HEK293 (cell line): ENCODE measurements around the gene COQ8B.
A peak's percentile ranks its signal among the peaks of the same experiment; 100 is the strongest.

Experiments
- IKZF3 ChIP-seq: fragments of 450-650 bp; IDR thresholded peaks from 2 replicates; pipeline ENCODE4 v1.5.0; 2018; ENCODE audit warnings: missing biosample characterization, mild to moderate bottlenecking, missing genetic modification characterization, moderate library complexity
- RBAK ChIP-seq: fragments of 450-650 bp; formaldehyde crosslinking; IDR thresholded peaks from 2 replicates; pipeline ENCODE4 v1.5.1; 2016; ENCODE audit warnings: missing biosample characterization, missing genetic modification characterization
- YY2 ChIP-seq: fragments of 450-650 bp; formaldehyde crosslinking; IDR thresholded peaks from 2 replicates; pipeline ENCODE4 v1.5.1; 2016; ENCODE audit warnings: missing biosample characterization, missing genetic modification characterization
- ZBTB21 ChIP-seq: fragments of 450-650 bp; formaldehyde crosslinking; IDR thresholded peaks from 2 replicates; pipeline ENCODE4 v1.5.1; 2017; ENCODE audit warnings: missing biosample characterization, missing genetic modification characterization
- ZFP3 ChIP-seq: fragments of 450-650 bp; formaldehyde crosslinking; IDR thresholded peaks from 2 replicates; pipeline ENCODE4 v1.5.1; 2016; ENCODE audit warnings: low read depth, missing biosample characterization, missing genetic modification characterization
- ZNF112 ChIP-seq: fragments of 450-650 bp; formaldehyde crosslinking; IDR thresholded peaks from 2 replicates; pipeline ENCODE4 v1.5.0; 2017; ENCODE audit warnings: missing biosample characterization, missing genetic modification characterization
- ZNF114 ChIP-seq: fragments of 450-650 bp; formaldehyde crosslinking; IDR thresholded peaks from 2 replicates; pipeline ENCODE4 v1.5.0; 2017; ENCODE audit warnings: missing biosample characterization, missing genetic modification characterization
- ZNF211 ChIP-seq: fragments of 450-650 bp; formaldehyde crosslinking; IDR thresholded peaks from 2 replicates; pipeline ENCODE4 v1.5.1; 2016; ENCODE audit warnings: low read depth, missing biosample characterization, missing genetic modification characterization
- ZNF335 ChIP-seq: fragments of 450-650 bp; formaldehyde crosslinking; conservative IDR thresholded peaks from 2 replicates; pipeline ENCODE4 v1.5.1; 2016; ENCODE audit warnings: missing biosample characterization, missing genetic modification characterization
- ZNF394 ChIP-seq: fragments of 450-650 bp; formaldehyde crosslinking; IDR thresholded peaks from 2 replicates; pipeline ENCODE4 v1.5.1; 2016; ENCODE audit warnings: missing biosample characterization, missing genetic modification characterization, mild to moderate bottlenecking, moderate library complexity, borderline replicate concordance
- ZNF433 ChIP-seq: fragments of 450-650 bp; formaldehyde crosslinking; IDR thresholded peaks from 2 replicates; pipeline ENCODE4 v1.5.1; 2016; ENCODE audit warnings: missing biosample characterization, missing genetic modification characterization, low read depth
- ZNF501 ChIP-seq: fragments of 450-650 bp; formaldehyde crosslinking; IDR thresholded peaks from 2 replicates; pipeline ENCODE4 v1.5.1; 2016; ENCODE audit warnings: missing biosample characterization, missing genetic modification characterization
- ZNF544 ChIP-seq: fragments of 450-650 bp; formaldehyde crosslinking; IDR thresholded peaks from 2 replicates; pipeline ENCODE4 v1.5.0; 2017; ENCODE audit warnings: missing biosample characterization, missing genetic modification characterization
- ZNF621 ChIP-seq: fragments of 450-650 bp; formaldehyde crosslinking; IDR thresholded peaks from 2 replicates; pipeline ENCODE4 v1.5.1; 2017; ENCODE audit warnings: missing biosample characterization, missing genetic modification characterization
- ZNF623 ChIP-seq: fragments of 450-650 bp; formaldehyde crosslinking; IDR thresholded peaks from 2 replicates; pipeline ENCODE4 v1.5.1; 2016; ENCODE audit warnings: missing biosample characterization, missing genetic modification characterization
- ZNF629 ChIP-seq: fragments of 450-650 bp; formaldehyde crosslinking; IDR thresholded peaks from 2 replicates; pipeline ENCODE4 v1.5.1; 2017; ENCODE audit warnings: missing biosample characterization, missing genetic modification characterization
- ZNF830 ChIP-seq: fragments of 450-650 bp; IDR thresholded peaks from 2 replicates; pipeline ENCODE4 v1.5.0; 2018; ENCODE audit warnings: missing biosample characterization, missing genetic modification characterization, low read depth, mild to moderate bottlenecking, moderate library complexity
- ZSCAN16 ChIP-seq: fragments of 450-650 bp; formaldehyde crosslinking; IDR thresholded peaks from 2 replicates; pipeline ENCODE4 v1.5.1; 2016; ENCODE audit warnings: missing biosample characterization, missing genetic modification characterization
- TF ChIP-seq, protein P1 (sequence below): fragments of 450-650 bp; formaldehyde crosslinking; IDR thresholded peaks from 2 replicates; pipeline ENCODE4 v1.5.1; 2016; ENCODE audit warnings: missing biosample characterization, missing genetic modification characterization
- TF ChIP-seq, protein P2 (sequence below): fragments of 450-650 bp; formaldehyde crosslinking; IDR thresholded peaks from 2 replicates; pipeline ENCODE4 v1.5.1; 2016; ENCODE audit warnings: missing biosample characterization, missing genetic modification characterization
- TF ChIP-seq, protein P3 (sequence below): fragments of 450-650 bp; formaldehyde crosslinking; IDR thresholded peaks from 2 replicates; pipeline ENCODE4 v1.5.1; 2017; ENCODE audit warnings: missing biosample characterization, missing genetic modification characterization
- TF ChIP-seq, protein P4 (sequence below): fragments of 450-650 bp; formaldehyde crosslinking; IDR thresholded peaks from 2 replicates; pipeline ENCODE4 v1.5.1; 2016; ENCODE audit warnings: missing biosample characterization, missing genetic modification characterization
- TF ChIP-seq, protein P5 (sequence below): fragments of 450-650 bp; formaldehyde crosslinking; IDR thresholded peaks from 2 replicates; pipeline ENCODE4 v1.5.0; 2017; ENCODE audit warnings: missing biosample characterization, missing genetic modification characterization, borderline replicate concordance
- TF ChIP-seq, protein P6 (sequence below): fragments of 450-650 bp; formaldehyde crosslinking; conservative IDR thresholded peaks from 2 replicates; pipeline ENCODE4 v1.5.1; 2016; ENCODE audit warnings: low read depth, missing biosample characterization, missing genetic modification characterization

COQ8B gene

DNA sequence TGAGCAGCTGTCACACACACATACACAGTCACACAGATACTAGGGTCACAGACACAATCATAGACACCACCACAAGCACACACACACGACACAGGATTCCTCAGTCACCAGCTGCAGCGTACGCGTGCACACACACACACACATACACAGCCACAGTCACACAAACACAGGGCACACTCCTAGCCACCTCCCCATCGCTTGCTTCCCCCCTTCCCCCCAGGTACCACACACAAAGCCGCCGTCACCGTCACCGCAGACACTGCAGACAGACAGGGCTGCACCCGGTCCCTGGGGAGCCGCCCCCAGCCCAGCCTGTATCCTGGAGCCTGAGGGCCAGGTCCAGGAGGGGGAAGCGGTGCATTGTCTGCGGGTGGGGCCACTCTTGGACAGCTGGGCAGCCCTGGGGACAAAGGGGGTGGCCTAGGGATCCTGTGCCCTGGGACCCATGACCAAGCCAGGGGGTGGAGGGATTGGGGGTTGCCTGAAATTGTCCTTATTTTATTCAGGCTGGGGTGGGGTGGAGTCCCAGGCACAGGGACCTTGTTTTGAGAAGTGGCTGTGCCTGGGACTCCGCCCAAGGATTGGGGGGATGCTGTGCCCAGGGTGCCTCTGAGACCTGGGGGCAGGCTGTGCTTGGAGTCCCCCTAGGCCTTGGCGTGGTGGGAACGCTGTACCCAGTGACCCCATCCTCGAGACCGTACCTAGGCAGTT lies 27.2 kb downstream of the COQ8B start (continued):
- TF ChIP-seq ZNF433, result no peak
- no peak for TF ChIP-seq RBAK (tag by site-specific recombination)
- no peak for TF ChIP-seq ZNF629 (tag by site-specific recombination)
- TF ChIP-seq, protein P1, sequence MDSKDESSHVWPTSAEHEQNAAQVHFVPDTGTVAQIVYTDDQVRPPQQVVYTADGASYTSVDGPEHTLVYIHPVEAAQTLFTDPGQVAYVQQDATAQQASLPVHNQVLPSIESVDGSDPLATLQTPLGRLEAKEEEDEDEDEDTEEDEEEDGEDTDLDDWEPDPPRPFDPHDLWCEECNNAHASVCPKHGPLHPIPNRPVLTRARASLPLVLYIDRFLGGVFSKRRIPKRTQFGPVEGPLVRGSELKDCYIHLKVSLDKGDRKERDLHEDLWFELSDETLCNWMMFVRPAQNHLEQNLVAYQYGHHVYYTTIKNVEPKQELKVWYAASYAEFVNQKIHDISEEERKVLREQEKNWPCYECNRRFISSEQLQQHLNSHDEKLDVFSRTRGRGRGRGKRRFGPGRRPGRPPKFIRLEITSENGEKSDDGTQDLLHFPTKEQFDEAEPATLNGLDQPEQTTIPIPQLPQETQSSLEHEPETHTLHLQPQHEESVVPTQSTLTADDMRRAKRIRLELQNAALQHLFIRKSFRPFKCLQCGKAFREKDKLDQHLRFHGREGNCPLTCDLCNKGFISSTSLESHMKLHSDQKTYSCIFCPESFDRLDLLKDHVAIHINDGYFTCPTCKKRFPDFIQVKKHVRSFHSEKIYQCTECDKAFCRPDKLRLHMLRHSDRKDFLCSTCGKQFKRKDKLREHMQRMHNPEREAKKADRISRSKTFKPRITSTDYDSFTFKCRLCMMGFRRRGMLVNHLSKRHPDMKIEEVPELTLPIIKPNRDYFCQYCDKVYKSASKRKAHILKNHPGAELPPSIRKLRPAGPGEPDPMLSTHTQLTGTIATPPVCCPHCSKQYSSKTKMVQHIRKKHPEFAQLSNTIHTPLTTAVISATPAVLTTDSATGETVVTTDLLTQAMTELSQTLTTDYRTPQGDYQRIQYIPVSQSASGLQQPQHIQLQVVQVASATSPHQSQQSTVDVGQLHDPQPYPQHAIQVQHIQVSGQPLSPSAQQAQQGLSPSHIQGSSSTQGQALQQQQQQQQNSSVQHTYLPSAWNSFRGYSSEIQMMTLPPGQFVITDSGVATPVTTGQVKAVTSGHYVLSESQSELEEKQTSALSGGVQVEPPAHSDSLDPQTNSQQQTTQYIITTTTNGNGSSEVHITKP (tag by site-specific recombination), result no peak
- TF ChIP-seq, protein P2, sequence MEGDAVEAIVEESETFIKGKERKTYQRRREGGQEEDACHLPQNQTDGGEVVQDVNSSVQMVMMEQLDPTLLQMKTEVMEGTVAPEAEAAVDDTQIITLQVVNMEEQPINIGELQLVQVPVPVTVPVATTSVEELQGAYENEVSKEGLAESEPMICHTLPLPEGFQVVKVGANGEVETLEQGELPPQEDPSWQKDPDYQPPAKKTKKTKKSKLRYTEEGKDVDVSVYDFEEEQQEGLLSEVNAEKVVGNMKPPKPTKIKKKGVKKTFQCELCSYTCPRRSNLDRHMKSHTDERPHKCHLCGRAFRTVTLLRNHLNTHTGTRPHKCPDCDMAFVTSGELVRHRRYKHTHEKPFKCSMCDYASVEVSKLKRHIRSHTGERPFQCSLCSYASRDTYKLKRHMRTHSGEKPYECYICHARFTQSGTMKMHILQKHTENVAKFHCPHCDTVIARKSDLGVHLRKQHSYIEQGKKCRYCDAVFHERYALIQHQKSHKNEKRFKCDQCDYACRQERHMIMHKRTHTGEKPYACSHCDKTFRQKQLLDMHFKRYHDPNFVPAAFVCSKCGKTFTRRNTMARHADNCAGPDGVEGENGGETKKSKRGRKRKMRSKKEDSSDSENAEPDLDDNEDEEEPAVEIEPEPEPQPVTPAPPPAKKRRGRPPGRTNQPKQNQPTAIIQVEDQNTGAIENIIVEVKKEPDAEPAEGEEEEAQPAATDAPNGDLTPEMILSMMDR (tag by site-specific recombination), result 0 out of 2 replicates have a peak, but pooled peaks have one; percentile 7
- TF ChIP-seq ZSCAN16, result no peak
- TF ChIP-seq, protein P3, sequence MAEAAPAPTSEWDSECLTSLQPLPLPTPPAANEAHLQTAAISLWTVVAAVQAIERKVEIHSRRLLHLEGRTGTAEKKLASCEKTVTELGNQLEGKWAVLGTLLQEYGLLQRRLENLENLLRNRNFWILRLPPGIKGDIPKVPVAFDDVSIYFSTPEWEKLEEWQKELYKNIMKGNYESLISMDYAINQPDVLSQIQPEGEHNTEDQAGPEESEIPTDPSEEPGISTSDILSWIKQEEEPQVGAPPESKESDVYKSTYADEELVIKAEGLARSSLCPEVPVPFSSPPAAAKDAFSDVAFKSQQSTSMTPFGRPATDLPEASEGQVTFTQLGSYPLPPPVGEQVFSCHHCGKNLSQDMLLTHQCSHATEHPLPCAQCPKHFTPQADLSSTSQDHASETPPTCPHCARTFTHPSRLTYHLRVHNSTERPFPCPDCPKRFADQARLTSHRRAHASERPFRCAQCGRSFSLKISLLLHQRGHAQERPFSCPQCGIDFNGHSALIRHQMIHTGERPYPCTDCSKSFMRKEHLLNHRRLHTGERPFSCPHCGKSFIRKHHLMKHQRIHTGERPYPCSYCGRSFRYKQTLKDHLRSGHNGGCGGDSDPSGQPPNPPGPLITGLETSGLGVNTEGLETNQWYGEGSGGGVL (tag by site-specific recombination), result peak; percentile 68
- TF ChIP-seq, protein P4, sequence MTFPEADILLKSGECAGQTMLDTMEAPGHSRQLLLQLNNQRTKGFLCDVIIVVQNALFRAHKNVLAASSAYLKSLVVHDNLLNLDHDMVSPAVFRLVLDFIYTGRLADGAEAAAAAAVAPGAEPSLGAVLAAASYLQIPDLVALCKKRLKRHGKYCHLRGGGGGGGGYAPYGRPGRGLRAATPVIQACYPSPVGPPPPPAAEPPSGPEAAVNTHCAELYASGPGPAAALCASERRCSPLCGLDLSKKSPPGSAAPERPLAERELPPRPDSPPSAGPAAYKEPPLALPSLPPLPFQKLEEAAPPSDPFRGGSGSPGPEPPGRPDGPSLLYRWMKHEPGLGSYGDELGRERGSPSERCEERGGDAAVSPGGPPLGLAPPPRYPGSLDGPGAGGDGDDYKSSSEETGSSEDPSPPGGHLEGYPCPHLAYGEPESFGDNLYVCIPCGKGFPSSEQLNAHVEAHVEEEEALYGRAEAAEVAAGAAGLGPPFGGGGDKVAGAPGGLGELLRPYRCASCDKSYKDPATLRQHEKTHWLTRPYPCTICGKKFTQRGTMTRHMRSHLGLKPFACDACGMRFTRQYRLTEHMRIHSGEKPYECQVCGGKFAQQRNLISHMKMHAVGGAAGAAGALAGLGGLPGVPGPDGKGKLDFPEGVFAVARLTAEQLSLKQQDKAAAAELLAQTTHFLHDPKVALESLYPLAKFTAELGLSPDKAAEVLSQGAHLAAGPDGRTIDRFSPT (tag by site-specific recombination), result no peak
- TF ChIP-seq YY2 (tag by site-specific recombination), result no peak; the same call in 1 of the 2 replicates
- no peak for TF ChIP-seq ZNF335 (tag by site-specific recombination)
- no peak; the same call in 1 of the 2 replicates for TF ChIP-seq ZNF621 (tag by site-specific recombination)
- TF ChIP-seq ZNF544 (tag by site-specific recombination), result no peak
- TF ChIP-seq, protein P5, sequence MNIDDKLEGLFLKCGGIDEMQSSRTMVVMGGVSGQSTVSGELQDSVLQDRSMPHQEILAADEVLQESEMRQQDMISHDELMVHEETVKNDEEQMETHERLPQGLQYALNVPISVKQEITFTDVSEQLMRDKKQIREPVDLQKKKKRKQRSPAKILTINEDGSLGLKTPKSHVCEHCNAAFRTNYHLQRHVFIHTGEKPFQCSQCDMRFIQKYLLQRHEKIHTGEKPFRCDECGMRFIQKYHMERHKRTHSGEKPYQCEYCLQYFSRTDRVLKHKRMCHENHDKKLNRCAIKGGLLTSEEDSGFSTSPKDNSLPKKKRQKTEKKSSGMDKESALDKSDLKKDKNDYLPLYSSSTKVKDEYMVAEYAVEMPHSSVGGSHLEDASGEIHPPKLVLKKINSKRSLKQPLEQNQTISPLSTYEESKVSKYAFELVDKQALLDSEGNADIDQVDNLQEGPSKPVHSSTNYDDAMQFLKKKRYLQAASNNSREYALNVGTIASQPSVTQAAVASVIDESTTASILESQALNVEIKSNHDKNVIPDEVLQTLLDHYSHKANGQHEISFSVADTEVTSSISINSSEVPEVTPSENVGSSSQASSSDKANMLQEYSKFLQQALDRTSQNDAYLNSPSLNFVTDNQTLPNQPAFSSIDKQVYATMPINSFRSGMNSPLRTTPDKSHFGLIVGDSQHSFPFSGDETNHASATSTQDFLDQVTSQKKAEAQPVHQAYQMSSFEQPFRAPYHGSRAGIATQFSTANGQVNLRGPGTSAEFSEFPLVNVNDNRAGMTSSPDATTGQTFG (tag by site-specific recombination), result no peak
- no peak for TF ChIP-seq ZFP3 (tag by site-specific recombination)
- no peak for TF ChIP-seq ZNF211 (tag by site-specific recombination)
- TF ChIP-seq ZNF394 (tag by site-specific recombination), result no peak
- TF ChIP-seq ZNF623 (tag by site-specific recombination), result no peak
- TF ChIP-seq ZBTB21 (tag by site-specific recombination), result no peak
- TF ChIP-seq, protein P6, sequence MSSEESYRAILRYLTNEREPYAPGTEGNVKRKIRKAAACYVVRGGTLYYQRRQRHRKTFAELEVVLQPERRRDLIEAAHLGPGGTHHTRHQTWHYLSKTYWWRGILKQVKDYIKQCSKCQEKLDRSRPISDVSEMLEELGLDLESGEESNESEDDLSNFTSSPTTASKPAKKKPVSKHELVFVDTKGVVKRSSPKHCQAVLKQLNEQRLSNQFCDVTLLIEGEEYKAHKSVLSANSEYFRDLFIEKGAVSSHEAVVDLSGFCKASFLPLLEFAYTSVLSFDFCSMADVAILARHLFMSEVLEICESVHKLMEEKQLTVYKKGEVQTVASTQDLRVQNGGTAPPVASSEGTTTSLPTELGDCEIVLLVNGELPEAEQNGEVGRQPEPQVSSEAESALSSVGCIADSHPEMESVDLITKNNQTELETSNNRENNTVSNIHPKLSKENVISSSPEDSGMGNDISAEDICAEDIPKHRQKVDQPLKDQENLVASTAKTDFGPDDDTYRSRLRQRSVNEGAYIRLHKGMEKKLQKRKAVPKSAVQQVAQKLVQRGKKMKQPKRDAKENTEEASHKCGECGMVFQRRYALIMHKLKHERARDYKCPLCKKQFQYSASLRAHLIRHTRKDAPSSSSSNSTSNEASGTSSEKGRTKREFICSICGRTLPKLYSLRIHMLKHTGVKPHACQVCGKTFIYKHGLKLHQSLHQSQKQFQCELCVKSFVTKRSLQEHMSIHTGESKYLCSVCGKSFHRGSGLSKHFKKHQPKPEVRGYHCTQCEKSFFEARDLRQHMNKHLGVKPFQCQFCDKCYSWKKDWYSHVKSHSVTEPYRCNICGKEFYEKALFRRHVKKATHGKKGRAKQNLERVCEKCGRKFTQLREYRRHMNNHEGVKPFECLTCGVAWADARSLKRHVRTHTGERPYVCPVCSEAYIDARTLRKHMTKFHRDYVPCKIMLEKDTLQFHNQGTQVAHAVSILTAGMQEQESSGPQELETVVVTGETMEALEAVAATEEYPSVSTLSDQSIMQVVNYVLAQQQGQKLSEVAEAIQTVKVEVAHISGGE (tag by site-specific recombination), result no peak
- no peak for TF ChIP-seq ZNF112 (tag by site-specific recombination)
- no peak for TF ChIP-seq IKZF3 (tag by site-specific recombination)
- TF ChIP-seq ZNF114 (tag by site-specific recombination), result no peak
- TF ChIP-seq ZNF501 (tag by site-specific recombination), result no peak
- no peak for TF ChIP-seq ZNF830
